GM19463 (cell line): Measurements from ENCODE around the gene ACOT8.
"Not testable (repeated sequence)": the region's sequence is repeated elsewhere in the genome, so short reads cannot be mapped to it uniquely, and the experiment has no call there.

Source experiments
- ATAC-seq: cut with Tn5 transposase; IDR thresholded peaks from one replicate; pipeline ENCODE4 v1.9.1; 2021; ENCODE audit warnings: mild to moderate bottlenecking, moderate library complexity; ENCODE audit not compliant: unreplicated experiment

Gene ACOT8

GRCh38 chr20:45888681-45889080, 31.5 kb upstream of the ACOT8 start:
- no peak for ATAC-seq

DNA sequence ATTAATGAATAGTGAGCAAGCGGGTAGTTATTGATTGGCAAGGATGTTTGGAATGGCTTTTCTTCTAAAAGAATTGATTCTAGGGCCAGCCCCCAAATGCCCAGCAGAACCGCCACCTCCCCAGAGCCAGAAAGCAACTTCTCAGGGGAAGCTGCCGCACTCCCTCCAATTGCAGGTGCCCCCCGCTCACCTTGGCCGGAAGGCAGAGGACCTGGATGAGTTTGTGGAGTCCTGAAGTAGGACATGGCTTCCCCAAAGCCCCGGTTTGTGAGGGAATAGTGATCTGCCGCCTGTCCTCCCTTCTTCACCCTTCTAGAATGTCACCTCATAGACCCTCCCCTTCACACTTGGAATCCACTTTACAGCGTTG, 30.1 kb upstream of the ACOT8 start, which contains the start of gene SPATA25:
TSS of gene SPATA25 (minus strand) at position 277 of the 370 bp plus-strand sequence. CDS start at position 245, 32 bp downstream.
- ATAC-seq, result no peak

DNA sequence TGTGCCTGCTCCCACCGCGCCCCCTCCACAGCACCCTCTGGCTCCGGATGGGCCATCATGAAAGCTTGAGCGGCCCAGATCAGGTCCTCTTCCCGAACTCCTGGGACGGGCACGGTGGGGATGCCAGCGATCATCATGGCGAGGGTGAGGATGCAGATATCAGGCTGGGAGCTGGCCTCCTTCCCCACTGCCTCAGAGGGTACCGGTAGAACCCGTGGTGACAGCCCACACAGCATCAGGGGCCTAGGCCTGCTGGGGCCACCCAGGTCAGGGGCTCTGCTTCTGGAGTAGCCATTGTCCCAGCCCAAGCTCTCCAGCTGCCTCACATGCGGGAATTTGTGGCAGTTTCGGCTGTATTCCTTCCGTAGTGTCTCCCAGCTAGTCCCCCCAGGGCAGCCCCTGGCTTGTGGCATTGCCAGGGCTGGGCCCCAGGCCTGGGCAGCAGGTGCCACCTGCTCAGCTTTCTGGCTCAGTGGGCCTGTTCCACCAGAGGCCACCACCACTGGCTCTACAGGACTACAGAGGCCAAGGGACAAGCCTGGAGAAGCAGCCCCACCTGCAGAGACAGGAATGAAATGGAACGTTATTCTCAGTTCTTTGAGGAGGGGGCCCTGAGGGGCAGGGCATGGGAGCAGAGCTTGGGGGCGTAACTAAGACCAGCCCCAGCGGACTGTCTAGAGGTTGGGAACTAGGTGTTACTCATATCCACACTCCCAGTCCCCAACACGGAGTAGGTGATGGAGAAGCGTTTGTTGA, 29.6 kb upstream of the ACOT8 start:
- ATAC-seq, result no peak

DNA sequence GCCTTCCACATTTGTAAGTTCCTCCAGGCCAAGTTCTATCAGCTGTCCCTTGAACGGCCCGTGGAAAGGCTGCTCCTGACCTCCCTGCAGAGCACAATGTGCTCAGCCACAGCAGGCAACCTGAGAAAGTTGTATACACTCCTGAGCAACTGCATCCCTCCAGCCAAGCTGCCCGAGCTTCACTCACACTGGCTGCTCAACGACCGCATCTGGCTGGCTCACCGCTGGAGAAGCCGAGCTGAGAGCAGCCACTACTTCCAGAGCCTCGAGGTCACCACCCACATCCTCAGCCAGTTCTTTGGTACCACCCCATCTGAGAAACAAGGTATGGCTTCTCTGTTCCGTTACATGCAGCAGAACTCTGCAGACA, 25.9 kb upstream of the ACOT8 start:
- no peak for ATAC-seq

- ATAC-seq, result no peak
Observed at GRCh38 chr20:45882469-45883099, 25.4 kb upstream of the ACOT8 start.

DNA sequence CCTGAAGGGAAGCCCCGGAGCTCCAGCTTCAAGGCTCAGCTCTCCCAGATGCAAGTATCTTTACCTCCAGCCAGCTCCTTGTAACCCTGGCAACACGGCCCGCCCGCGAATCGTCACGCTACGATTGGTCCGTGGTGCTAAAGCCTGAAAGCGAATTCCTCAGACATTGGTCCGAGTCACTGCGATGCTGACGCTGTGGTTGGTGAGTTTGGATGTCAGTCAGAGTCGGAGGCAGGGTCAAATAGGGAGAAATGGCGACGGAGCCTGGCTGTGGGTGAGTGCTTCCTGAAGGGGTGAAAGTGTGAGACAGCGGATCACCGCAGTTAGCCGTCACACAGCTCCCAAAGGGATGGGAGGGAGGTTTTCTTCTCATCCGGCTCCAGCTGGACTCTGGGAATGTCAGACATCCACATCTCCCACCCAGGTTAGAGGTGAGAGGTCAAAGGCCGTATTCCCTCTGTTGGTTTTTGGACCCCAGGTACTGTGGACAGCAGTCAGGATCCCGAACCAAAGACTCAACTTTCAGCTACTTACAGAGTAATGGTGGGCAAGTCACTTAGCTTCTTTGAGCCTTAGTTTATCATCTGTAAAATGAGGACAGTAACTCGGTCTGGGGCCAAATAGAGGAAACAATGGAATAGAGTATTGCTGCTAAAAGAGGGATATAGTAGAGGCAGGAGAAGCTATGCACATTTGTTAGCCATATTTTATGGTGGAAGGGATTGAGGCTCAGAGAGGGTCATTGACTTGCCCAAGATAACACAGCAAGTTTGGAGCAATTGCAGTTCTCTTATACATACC, 24.0 kb upstream of the ACOT8 start, which contains the start of gene ZSWIM1:
TSS of gene ZSWIM1 (plus strand) at position 240 of the 801 bp plus-strand sequence. CDS start 1,366 bp downstream, outside the sequence.
- peak; percentile 97 for ATAC-seq

DNA sequence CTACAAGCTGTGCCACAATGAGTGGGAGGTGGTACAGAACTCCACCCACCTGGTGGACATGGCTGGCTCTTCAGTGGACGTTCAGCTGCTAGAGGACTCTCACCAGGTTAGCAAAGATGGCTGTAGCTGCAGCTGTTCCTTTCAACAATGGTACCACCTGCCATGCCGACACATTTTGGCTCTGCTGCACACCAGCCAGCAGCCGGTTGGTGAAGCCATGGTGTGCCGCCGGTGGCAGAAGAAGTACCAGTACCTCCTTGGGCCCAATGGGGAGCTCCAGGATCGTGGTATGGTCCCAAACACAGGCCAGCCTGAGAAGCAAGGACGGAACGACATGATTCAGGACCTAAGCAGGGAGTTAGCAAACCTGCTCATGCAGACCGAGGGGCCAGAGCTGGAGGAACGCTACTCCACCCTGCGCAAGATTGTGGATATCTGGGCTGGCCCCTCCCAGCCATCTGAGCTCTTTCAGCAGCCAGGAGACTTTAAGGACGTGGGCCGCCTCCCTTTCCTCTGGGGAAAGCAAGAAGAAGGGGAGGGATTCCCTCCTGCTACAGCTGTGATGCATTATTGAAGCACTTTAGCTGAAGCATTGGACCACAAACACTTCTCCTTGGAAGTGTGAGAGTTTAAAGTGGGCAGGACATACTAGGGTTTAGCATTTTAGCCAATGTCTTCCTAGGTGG, 21.0 kb upstream of the ACOT8 start:
- no peak for ATAC-seq

GRCh38 chr20:45874576-45874975, 17.4 kb upstream of the ACOT8 start:
- no peak for ATAC-seq

GRCh38 chr20:45874104-45874481, 16.9 kb upstream of the ACOT8 start:
- not testable (repeated sequence) for ATAC-seq

- ATAC-seq, result no peak
Observed at GRCh38 chr20:45873409-45874103, 16.4 kb upstream of the ACOT8 start.

GRCh38 chr20:45872626-45873025, 15.4 kb upstream of the ACOT8 start:
- no peak for ATAC-seq

DNA sequence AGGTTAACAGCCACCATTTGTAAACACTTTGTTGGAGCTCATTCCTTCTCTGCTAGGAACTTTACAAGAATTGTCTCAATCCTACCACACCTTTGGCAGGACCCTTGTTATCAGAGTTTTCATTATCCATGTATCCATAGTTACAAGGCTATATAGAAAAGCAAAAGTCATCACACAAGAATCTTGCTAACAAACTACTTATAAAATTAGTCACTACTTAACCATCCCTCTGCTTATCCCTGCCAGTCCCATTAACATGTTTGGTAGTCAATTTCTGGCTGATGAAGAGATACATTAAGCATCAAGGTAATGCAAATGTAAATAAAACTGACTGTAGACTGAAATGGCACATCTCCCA, 10.6 kb upstream of the ACOT8 start:
- no peak for ATAC-seq

GRCh38 chr20:45867136-45867818, 10.1 kb upstream of the ACOT8 start:
- no peak for ATAC-seq

DNA sequence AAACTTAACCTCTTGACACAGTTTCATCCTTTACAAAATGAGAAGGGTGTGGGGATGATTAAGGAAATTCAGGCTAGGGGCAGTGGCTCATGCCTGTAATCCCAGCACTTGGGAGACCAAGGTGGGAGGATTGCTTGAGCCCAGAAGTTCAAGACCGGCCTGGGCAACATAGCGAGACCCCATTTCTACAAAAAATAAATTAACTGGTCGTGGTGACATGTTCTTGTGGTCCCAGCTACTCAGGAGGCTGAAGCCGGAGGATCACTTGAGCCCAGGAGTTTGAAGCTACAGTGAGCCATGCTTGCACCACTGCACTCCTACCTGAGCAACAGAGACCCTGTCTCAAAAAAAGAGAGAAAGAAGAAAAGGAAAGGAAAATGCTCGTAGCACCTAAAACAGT, 9.3 kb upstream of the ACOT8 start:
- no peak for ATAC-seq

DNA sequence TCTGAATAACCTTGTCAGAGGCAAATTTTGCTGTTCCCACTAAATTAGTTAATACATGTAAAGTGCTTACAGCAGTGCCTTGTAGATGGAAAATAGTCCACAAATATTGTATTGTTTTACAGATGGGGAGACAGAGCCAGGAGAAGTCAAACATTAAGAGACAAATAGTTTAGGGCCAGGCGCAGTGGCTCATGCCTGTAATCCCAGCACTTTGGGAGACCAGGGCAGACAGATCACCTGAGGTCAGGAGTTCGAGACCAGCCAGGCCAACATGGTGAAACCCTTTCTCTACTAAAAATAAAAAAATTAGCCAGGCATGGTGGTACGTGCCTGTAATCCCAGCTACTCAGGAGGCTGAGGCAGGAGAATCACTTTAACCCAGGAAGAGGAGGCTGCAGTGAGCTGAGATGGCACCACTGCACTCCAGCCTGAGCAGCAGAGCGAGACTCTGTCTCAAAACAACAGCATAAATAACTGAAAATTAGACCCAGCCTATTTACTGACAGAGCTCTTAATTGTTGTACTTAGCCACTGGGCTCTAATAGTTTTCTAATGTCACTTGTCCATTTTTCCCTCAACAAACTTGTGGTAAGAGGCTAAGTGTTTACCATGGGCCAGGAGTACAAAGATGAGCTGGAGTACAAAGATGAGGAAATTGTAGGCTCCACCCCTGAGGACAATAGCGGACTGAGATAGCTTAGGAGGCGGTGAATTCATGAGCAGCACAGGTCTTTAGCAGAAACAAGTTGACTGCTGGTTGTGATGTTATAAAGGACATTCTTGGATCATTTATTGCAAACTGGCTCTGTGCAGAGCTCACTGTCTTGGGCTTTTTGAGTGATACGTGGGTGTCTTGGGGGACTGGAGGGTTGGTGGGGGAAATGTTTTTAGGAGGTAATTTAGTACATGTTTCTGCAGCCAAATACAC, 6.6 kb upstream of the ACOT8 start:
- ATAC-seq, result no peak

DNA sequence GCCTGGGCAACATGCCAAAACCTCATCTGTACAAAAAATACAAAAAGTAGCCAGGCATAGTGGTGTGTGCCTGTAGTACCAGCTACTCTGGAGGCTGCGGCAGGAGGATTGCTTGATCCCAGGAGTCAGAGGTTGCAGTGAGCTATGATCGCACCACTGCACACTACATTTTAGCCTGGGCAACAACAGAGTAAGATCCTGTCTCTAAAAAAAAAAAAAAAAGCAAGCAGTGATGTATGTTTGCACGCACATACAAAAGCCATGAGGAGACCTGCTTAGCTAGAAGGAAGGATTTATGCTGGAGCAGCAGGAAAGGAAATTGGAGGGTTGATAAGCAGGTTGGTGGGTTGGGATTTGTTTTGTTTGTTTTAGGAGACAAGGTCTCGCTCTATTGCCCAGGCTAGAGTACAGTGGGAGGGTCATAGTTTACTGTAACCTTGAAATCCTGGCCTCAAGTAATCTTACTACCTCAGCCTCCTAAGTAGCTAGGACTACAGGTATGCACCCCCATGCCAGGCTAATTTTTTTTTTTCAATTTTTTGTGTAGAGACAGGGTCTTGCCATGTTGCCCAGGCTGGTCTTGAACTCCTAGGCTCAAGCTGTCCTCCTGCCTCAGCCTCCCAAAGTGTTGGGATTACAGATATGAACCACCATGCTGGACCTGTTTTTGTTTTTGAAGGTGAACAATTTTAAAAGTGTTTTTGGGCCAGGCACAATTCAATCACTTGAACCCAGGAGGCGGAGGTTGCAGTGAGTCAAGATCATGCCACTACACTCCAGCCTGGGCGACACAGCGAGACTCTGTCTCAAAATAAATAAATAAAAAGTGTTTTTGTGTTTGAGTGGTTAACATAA, 4.3 kb upstream of the ACOT8 start:
- no peak for ATAC-seq

GRCh38 chr20:45860560-45861220, 3.5 kb upstream of the ACOT8 start:
- no peak for ATAC-seq

DNA sequence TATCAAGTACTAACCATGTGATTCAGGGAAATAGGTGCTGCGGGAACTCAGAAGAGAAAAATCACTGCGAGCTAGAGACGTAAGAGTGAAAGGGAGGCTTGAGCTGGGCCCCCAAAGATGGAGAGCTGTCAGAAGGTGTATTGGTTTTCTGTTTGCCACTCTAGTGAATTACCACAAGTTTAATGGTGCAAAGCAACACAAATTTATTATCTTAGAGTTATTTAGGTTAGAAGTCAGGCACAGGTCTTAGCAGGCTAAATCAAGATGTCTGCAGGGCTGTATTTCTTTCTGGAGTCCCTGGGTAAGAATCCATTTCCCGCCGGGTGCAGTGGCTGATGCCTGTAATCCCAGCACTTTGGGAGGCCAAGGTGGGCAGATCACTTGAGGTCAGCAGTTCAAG, 2.7 kb upstream of the ACOT8 start:
- no peak for ATAC-seq
